Activated CD4-positive, alpha-beta memory T cell treated with anti-CD3 and anti-CD28 coated beads, Interleukin-2, amount 10 ng/mL, durations not matched to agents 7 days and 5 days (primary cell): Measurements from ENCODE around the gene RER1. TPM values are rescaled to one million over a fixed set of nuclear protein-coding genes. Genes with fewer than 3 reads are reported as not detected.
A peak's percentile ranks its signal among the peaks of the same experiment; 100 is the strongest.

Experiments
- CTCF ChIA-PET: fragments of 350-600 bp; sonication (Branson Sonifier 250); formaldehyde crosslinking; loops from one replicate; lab custom pipeline; 2021; ENCODE audit warnings: antibody characterized with exemption, inconsistent platforms; lab: Charles Lee
- POLR2A ChIA-PET: fragments of 350-600 bp; sonication (Branson Sonifier 250); formaldehyde crosslinking; loops from one replicate; lab custom pipeline; 2021; ENCODE audit warnings: antibody characterized with exemption; lab: Charles Lee
- DNase-seq: peaks from one replicate; pipeline ENCODE4 v3.0.0-alpha.2; 2020
- H3K27ac Mint-ChIP-seq: one replicate; pipeline ENCODE4 v1.8.0; 2021; ENCODE audit warnings: mild to moderate bottlenecking, mixed read lengths
- H3K27me3 Mint-ChIP-seq: one replicate; pipeline ENCODE4 v1.8.0; 2021; ENCODE audit warnings: mixed read lengths
- H3K36me3 Mint-ChIP-seq: one replicate; pipeline ENCODE4 v1.8.0; 2021; ENCODE audit warnings: low read depth, mixed read lengths
- H3K4me1 Mint-ChIP-seq: one replicate; pipeline ENCODE4 v1.8.0; 2021; ENCODE audit warnings: mixed read lengths
- H3K4me3 Mint-ChIP-seq: one replicate; pipeline ENCODE4 v1.8.0; 2021; ENCODE audit warnings: mild to moderate bottlenecking, mixed read lengths
- H3K9me3 Mint-ChIP-seq: one replicate; pipeline ENCODE4 v1.8.0; 2021; ENCODE audit warnings: mixed read lengths
- total RNA-seq, 2 experiments: library from RNA; stranded (reverse); gene quantifications; one replicate each; pipeline ENCODE4 v1.2.3, GENCODE V29; 2021

Gene RER1
- 100 to 1,000 TPM; 151 to 160 TPM for total RNA-seq

GRCh38 chr1:2391041-2391930 is at the start of gene RER1, which contains the start of gene MORN1:
TSS of gene RER1 (plus strand) at chr1:2391841. CDS start at chr1:2395791, 3,950 bp downstream.
TSS of gene MORN1 (minus strand) at chr1:2391554. CDS start at chr1:2391533, 21 bp downstream.
- CTCF ChIA-PET: interaction anchor here (0.6 to 3.7 kb wide), 12 partner anchors 10 to 482 kb away, joined by 3 to 37 read pairs (median 4); partner anchors contain the start of gene FAAP20
- Mint-ChIP-seq H3K4me3 (peak within 1 kb of the TSS; percentile 85), H3K4me1 (peaks cover 45% of the 10 kb centered on the region), H3K27me3 (no peaks in the 10 kb centered on the region), H3K27ac (peak within 1 kb of the TSS; percentile 79), H3K9me3 (no peaks in the 10 kb centered on the region), H3K36me3 (peaks cover 32% of the 10 kb centered on the region)
- POLR2A ChIA-PET: interaction anchor here (0.7 to 3.4 kb wide), 22 partner anchors 10 to 242 kb away, joined by 3 to 26 read pairs (median 4); partner anchors contain the start of genes FAAP20, PANK4, PEX10 and TNFRSF14
- DNase-seq: peak; percentile 99

- H3K9me3 Mint-ChIP-seq: no peaks in the 10 kb centered on the region
- no peak overlapping the region for H3K27ac Mint-ChIP-seq
- no peak overlapping the region for H3K4me3 Mint-ChIP-seq
Measured at GRCh38 chr1:2342384-2343022, 49.1 kb upstream of the RER1 start.

GRCh38 chr1:2343023-2343935 is 48.4 kb upstream of the RER1 start:
- no peak overlapping the region for H3K4me3 Mint-ChIP-seq
- no peaks in the 10 kb centered on the region for H3K9me3 Mint-ChIP-seq
- CTCF ChIA-PET: no interaction called here
- no peak for DNase-seq
- H3K27ac Mint-ChIP-seq: no peak overlapping the region
- H3K4me1 Mint-ChIP-seq: no peaks in the 10 kb centered on the region
- H3K27me3 Mint-ChIP-seq: no peaks in the 10 kb centered on the region
- POLR2A ChIA-PET: no interaction called here
- H3K36me3 Mint-ChIP-seq: no peaks in the 10 kb centered on the region

More at GRCh38 chr1:2342384-2343022, 49.1 kb upstream of the RER1 start:
- no peaks in the 10 kb centered on the region for H3K4me1 Mint-ChIP-seq
- no peaks in the 10 kb centered on the region for H3K36me3 Mint-ChIP-seq
- no peaks in the 10 kb centered on the region for H3K27me3 Mint-ChIP-seq
- ChIA-PET CTCF (no interaction called here), POLR2A (no interaction called here)
- DNase-seq: no peak

- CTCF ChIA-PET: no interaction called here
- no peak overlapping the region for H3K4me3 Mint-ChIP-seq
Measured at GRCh38 chr1:2344121-2344681, 47.4 kb upstream of the RER1 start.

GRCh38 chr1:2344744-2345296 is 46.8 kb upstream of the RER1 start:
- H3K27ac Mint-ChIP-seq: no peak overlapping the region
- H3K36me3 Mint-ChIP-seq: no peaks in the 10 kb centered on the region
- POLR2A ChIA-PET: no interaction called here
- CTCF ChIA-PET: no interaction called here
- no peaks in the 10 kb centered on the region for H3K4me1 Mint-ChIP-seq
- DNase-seq: no peak
- H3K9me3 Mint-ChIP-seq: no peaks in the 10 kb centered on the region
- H3K4me3 Mint-ChIP-seq: no peak overlapping the region
- no peaks in the 10 kb centered on the region for H3K27me3 Mint-ChIP-seq

More at GRCh38 chr1:2344121-2344681, 47.4 kb upstream of the RER1 start:
- DNase-seq: no peak
- POLR2A ChIA-PET: no interaction called here
- Mint-ChIP-seq H3K27ac (no peak overlapping the region), H3K4me1 (no peaks in the 10 kb centered on the region), H3K27me3 (no peaks in the 10 kb centered on the region), H3K36me3 (no peaks in the 10 kb centered on the region), H3K9me3 (no peaks in the 10 kb centered on the region)

- Mint-ChIP-seq H3K4me3 (no peak overlapping the region), H3K9me3 (no peaks in the 10 kb centered on the region), H3K4me1 (no peaks in the 10 kb centered on the region), H3K27ac (no peak overlapping the region), H3K36me3 (no peaks in the 10 kb centered on the region), H3K27me3 (no peaks in the 10 kb centered on the region)
- ChIA-PET CTCF (no interaction called here), POLR2A (no interaction called here)
- no peak for DNase-seq
Measured at GRCh38 chr1:2345297-2346075, 46.2 kb upstream of the RER1 start.

- ChIA-PET POLR2A (no interaction called here), CTCF (no interaction called here)
- DNase-seq: no peak
- H3K9me3 Mint-ChIP-seq: no peaks in the 10 kb centered on the region
- H3K27me3 Mint-ChIP-seq: no peaks in the 10 kb centered on the region
- no peak overlapping the region for H3K27ac Mint-ChIP-seq
- no peaks in the 10 kb centered on the region for H3K36me3 Mint-ChIP-seq
- H3K4me3 Mint-ChIP-seq: no peak overlapping the region
- H3K4me1 Mint-ChIP-seq: no peaks in the 10 kb centered on the region
Measured at GRCh38 chr1:2346691-2347408, 44.8 kb upstream of the RER1 start.

GRCh38 chr1:2347409-2347785 is 44.2 kb upstream of the RER1 start:
- POLR2A ChIA-PET: no interaction called here
- Mint-ChIP-seq H3K36me3 (no peaks in the 10 kb centered on the region), H3K4me1 (no peaks in the 10 kb centered on the region), H3K9me3 (no peaks in the 10 kb centered on the region), H3K4me3 (no peak overlapping the region), H3K27me3 (no peaks in the 10 kb centered on the region), H3K27ac (no peak overlapping the region)
- no peak for DNase-seq
- CTCF ChIA-PET: no interaction called here

- no peaks in the 10 kb centered on the region for H3K27me3 Mint-ChIP-seq
- CTCF ChIA-PET: no interaction called here
- H3K4me3 Mint-ChIP-seq: no peak overlapping the region
- no peak for DNase-seq
- no peaks in the 10 kb centered on the region for H3K4me1 Mint-ChIP-seq
- no peaks in the 10 kb centered on the region for H3K36me3 Mint-ChIP-seq
- no peak overlapping the region for H3K27ac Mint-ChIP-seq
- POLR2A ChIA-PET: no interaction called here
- H3K9me3 Mint-ChIP-seq: no peaks in the 10 kb centered on the region
Measured at GRCh38 chr1:2347896-2348295, 43.7 kb upstream of the RER1 start.

- no peaks in the 10 kb centered on the region for H3K9me3 Mint-ChIP-seq
- POLR2A ChIA-PET: interaction anchor here (0.5 kb wide), 1 partner anchor 372 kb away, joined by 3 read pairs; no protein-coding TSS in a partner anchor
- CTCF ChIA-PET: no interaction called here
- H3K4me3 Mint-ChIP-seq: no peak overlapping the region
- H3K27ac Mint-ChIP-seq: no peak overlapping the region
- H3K4me1 Mint-ChIP-seq: no peaks in the 10 kb centered on the region
- DNase-seq: no peak
- no peaks in the 10 kb centered on the region for H3K27me3 Mint-ChIP-seq
- no peaks in the 10 kb centered on the region for H3K36me3 Mint-ChIP-seq
Measured at GRCh38 chr1:2348346-2349325, 43.0 kb upstream of the RER1 start.
